Vagina (tissue), 2 donors: ENCODE data around the gene SEZ6L. TPM values are rescaled to one million over a fixed set of nuclear protein-coding genes. Genes with fewer than 3 reads are reported as not detected.

Source experiments
- DNase-seq, 2 donors: peaks; one replicate each; pipeline ENCODE4 v3.0.0-alpha.2; 2017; ENCODE audit errors: extremely low spot score in 2 of 2
- H3K27ac ChIP-seq: fragments of 200-600 bp; sonication (generic); one replicate; pipeline ENCODE4 v1.5.1; 2019
- H3K27me3 ChIP-seq: fragments of 200-600 bp; sonication (generic); one replicate; pipeline ENCODE4 v1.5.1; 2019
- H3K36me3 ChIP-seq, 2 donors: fragments of 200-600 bp; sonication (generic); one replicate each; pipeline ENCODE4 v1.5.1; 2017 to 2019
- H3K4me1 ChIP-seq: fragments of 200-600 bp; sonication (generic); one replicate; pipeline ENCODE4 v1.5.1; 2019
- H3K4me3 ChIP-seq, 2 donors: fragments of 200-600 bp; sonication (generic); 1 replicate in 1 of 2; 2 replicates in 1 of 2; pipeline ENCODE4 v1.5.1; 2016 to 2019
- H3K9me3 ChIP-seq: fragments of 200-600 bp; sonication (generic); one replicate; pipeline ENCODE4 v1.5.1; 2019
- POLR2A ChIP-seq, 2 donors: fragments of 450-650 bp; IDR thresholded peaks; one replicate each; pipeline ENCODE4 v1.6.1; 2017; ENCODE audit warnings: antibody characterized with exemption in 2 of 2, mild to moderate bottlenecking in 2 of 2, moderate library complexity in 2 of 2
- POLR2AphosphoS5 ChIP-seq, 2 donors: sonication (generic); formaldehyde crosslinking; IDR thresholded peaks; one replicate each; pipeline ENCODE4 v1.9.0; 2017; ENCODE audit warnings: antibody characterized with exemption in 2 of 2, mild to moderate bottlenecking in 2 of 2, low read depth in 1 of 2; ENCODE audit not compliant: insufficient read depth in 1 of 2
- intact Hi-C: fragments of 100-400 bp; cut with DNase I; formaldehyde crosslinking; loops from one replicate; pipeline ENCODE4 v1.15.1; 2023
- total RNA-seq: library from RNA; depleted of rRNA; stranded (reverse); fragments of >200 nt; gene quantifications from one replicate; pipeline ENCODE4 v1.2.3, GENCODE V29; 2016
- TF ChIP-seq, protein P1 (sequence below), 3 experiments: fragments of 450-650 bp in 2 of 3; fragments of 200-600 bp in 1 of 3; sonication (generic) in 1 of 3; IDR thresholded peaks; one replicate each; pipeline ENCODE4 v1.5.1; 2017 to 2019; ENCODE audit warnings: antibody characterized with exemption in 3 of 3, mild to moderate bottlenecking in 2 of 3, moderate library complexity in 2 of 3

SEZ6L gene
- total RNA-seq, 1 donor from 2014 or later = 1.2 TPM

DNA sequence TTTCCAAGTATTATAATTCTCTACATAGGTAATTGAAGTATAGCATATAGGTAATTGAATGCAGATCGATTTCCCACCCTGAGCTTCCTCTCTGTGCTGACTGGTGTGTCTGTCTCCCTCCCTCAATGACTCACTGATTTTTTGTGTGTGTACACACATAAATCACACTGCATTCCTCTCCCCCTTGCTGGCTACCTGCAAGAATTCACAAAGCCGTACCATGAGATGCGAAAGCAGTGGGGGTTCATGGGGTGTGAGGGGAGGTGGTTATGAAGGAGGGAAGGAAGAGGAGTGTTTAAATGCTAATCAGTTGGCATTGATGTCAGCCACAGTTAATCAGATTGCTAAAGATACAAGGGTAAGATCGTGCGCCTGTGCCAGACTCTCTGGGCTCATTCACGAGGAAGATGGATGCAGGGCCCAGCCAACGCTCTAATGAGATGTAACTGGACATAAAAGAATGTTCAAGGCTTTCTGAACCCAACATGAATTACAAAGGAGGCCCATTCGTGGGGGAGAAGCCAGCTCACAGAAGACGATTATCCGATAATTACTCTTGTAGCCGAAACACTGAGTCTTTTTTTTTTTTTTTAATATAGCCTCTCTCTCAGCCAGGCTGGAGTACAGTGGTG is 107.4 kb downstream of the SEZ6L start:
- H3K27ac ChIP-seq = no peak overlapping the region
- intact Hi-C loops = no loop called here
- H3K9me3 ChIP-seq = no peaks in the 10 kb centered on the region
- no peaks in the 10 kb centered on the region for H3K27me3 ChIP-seq
- no peaks in the 10 kb centered on the region for H3K36me3 ChIP-seq
- no peak overlapping the region for H3K4me3 ChIP-seq
- TF ChIP-seq POLR2AphosphoS5 (IDR thresholded peaks at IDR 0.05; ENCODE audit: insufficient read depth in 1 of 2, low read depth in 1 of 2) (no peak), POLR2A (IDR thresholded peaks at IDR 0.05) (no peak)
- TF ChIP-seq, protein P1, sequence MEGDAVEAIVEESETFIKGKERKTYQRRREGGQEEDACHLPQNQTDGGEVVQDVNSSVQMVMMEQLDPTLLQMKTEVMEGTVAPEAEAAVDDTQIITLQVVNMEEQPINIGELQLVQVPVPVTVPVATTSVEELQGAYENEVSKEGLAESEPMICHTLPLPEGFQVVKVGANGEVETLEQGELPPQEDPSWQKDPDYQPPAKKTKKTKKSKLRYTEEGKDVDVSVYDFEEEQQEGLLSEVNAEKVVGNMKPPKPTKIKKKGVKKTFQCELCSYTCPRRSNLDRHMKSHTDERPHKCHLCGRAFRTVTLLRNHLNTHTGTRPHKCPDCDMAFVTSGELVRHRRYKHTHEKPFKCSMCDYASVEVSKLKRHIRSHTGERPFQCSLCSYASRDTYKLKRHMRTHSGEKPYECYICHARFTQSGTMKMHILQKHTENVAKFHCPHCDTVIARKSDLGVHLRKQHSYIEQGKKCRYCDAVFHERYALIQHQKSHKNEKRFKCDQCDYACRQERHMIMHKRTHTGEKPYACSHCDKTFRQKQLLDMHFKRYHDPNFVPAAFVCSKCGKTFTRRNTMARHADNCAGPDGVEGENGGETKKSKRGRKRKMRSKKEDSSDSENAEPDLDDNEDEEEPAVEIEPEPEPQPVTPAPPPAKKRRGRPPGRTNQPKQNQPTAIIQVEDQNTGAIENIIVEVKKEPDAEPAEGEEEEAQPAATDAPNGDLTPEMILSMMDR (IDR thresholded peaks at IDR 0.05) = no peak
- no peaks in the 10 kb centered on the region for H3K4me1 ChIP-seq
- DNase-seq = no peak

DNA sequence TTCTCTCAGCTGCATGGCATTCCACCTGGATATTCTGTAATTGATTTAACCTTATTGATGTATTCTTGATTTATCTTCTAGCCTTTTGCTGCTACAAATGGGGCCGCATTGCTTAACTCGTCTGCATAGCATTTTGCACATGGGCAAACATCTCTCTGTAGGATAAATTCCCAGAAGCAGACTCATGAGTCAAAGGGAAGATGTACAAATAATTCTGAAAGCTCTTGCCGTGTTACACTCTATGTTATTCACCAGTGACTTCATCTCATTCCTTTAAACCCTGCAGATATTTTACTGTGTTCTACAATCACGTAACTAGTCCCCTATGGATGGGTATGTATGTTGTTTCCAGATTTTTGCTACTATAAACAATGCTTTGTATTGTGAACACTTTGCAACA is 112.7 kb downstream of the SEZ6L start:
- H3K27ac ChIP-seq = no peak overlapping the region
- intact Hi-C loops = no loop called here
- H3K27me3 ChIP-seq = no peaks in the 10 kb centered on the region
- H3K4me1 ChIP-seq = no peaks in the 10 kb centered on the region
- DNase-seq = no peak
- H3K4me3 ChIP-seq = no peak overlapping the region
- no peaks in the 10 kb centered on the region for H3K9me3 ChIP-seq
- TF ChIP-seq POLR2AphosphoS5 (IDR thresholded peaks at IDR 0.05; ENCODE audit: insufficient read depth in 1 of 2, low read depth in 1 of 2) = no peak
- TF ChIP-seq, protein P1 (IDR thresholded peaks at IDR 0.05) = no peak
- H3K36me3 ChIP-seq = no peaks in the 10 kb centered on the region

DNA sequence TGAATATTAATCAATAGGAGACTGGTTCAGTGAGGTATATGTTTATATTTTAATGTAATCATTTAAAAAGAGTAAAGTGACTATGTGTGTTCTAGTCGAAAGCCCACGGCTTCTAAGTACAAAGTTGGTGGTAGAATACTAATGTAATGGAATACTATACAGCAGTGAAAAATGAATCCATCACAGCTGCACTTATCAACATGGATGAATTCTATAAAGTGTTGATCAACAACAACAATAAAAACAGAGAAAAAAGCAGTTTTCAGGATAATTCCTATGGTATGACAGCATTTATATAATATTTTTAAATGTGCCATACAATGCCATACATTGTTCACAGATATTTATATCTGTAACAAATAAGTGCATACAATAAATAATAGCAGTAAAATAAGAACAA is 114.1 kb downstream of the SEZ6L start:
- DNase-seq = no peak
- Histone ChIP-seq H3K4me1 (no peaks in the 10 kb centered on the region), H3K4me3 (no peak overlapping the region), H3K27ac (no peak overlapping the region), H3K9me3 (no peaks in the 10 kb centered on the region), H3K36me3 (no peaks in the 10 kb centered on the region), H3K27me3 (no peaks in the 10 kb centered on the region)
- intact Hi-C loops = no loop called here
- TF ChIP-seq POLR2A (IDR thresholded peaks at IDR 0.05) (no peak), POLR2AphosphoS5 (IDR thresholded peaks at IDR 0.05; ENCODE audit: insufficient read depth in 1 of 2, low read depth in 1 of 2) (no peak)
- TF ChIP-seq, protein P1 (IDR thresholded peaks at IDR 0.05) = no peak

DNA sequence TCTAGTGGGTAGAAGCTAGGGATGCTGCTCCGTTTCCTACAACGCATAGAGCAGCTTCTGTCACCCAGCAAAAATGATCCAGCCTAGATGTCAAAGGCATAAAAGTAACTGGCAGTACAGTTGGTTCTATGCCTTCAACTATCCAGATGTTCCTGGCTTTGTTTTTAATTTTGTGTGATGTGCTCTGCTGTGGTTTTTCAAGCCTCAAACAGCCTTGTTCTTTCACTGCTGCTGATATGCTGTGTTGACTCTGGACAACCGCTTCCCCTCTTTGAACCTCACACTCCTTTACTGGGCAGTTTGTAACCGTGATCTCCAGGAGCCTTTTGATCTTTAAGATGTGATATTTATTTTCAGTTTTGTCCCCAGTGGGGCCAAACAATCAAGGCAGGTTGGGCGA is 116.4 kb downstream of the SEZ6L start:
- no peaks in the 10 kb centered on the region for H3K36me3 ChIP-seq
- intact Hi-C loops = no loop called here
- no peaks in the 10 kb centered on the region for H3K9me3 ChIP-seq
- no peak for DNase-seq
- H3K27me3 ChIP-seq = no peaks in the 10 kb centered on the region
- no peak overlapping the region for H3K27ac ChIP-seq
- no peak overlapping the region for H3K4me3 ChIP-seq
- H3K4me1 ChIP-seq = no peaks in the 10 kb centered on the region
- TF ChIP-seq, protein P1 (IDR thresholded peaks at IDR 0.05) = no peak
- no peak for TF ChIP-seq POLR2AphosphoS5 (IDR thresholded peaks at IDR 0.05; ENCODE audit: insufficient read depth in 1 of 2, low read depth in 1 of 2)
- no peak for TF ChIP-seq POLR2A (IDR thresholded peaks at IDR 0.05)

DNA sequence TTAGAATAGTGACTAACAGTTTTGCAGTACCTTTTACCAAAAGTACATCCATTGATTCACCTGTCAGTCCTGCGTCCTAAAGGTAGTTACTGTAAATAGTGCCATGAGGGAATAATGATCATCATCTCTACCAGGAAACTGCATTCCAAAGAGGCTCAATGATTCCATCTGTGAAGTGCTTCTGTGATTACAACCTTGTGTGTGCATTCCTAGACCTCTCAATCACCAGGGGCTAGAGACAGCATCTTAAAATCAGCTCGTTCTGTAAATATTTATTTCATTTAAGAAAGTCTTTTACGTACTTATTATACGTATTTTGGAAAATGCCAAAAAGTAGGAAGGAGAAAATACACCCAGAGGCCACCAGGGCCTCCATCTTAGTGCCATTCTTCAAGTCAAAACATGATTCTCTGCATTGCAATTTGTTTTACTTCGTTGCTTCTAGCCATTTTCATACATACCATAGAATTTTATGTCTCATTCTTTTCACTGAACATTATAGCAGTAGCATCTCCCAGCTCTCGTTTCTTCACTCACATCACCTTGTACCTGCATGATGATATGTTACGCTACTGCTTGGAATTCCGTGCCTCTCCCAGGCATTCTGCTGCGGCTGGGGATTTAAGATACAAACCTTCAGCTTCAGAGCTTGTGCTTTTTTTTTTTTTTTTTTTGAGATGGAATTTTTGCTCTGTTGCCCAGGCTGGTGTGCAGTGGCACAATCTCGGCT is 117.0 kb downstream of the SEZ6L start:
- no peak overlapping the region for H3K4me3 ChIP-seq
- no peaks in the 10 kb centered on the region for H3K4me1 ChIP-seq
- no peaks in the 10 kb centered on the region for H3K27me3 ChIP-seq
- H3K9me3 ChIP-seq = no peaks in the 10 kb centered on the region
- H3K27ac ChIP-seq = no peak overlapping the region
- DNase-seq = no peak
- TF ChIP-seq POLR2AphosphoS5 (IDR thresholded peaks at IDR 0.05; ENCODE audit: insufficient read depth in 1 of 2, low read depth in 1 of 2) (no peak), POLR2A (IDR thresholded peaks at IDR 0.05) (no peak)
- TF ChIP-seq, protein P1 (IDR thresholded peaks at IDR 0.05) = no peak
- no peaks in the 10 kb centered on the region for H3K36me3 ChIP-seq
- intact Hi-C loops = no loop called here
